ENCODE data around the gene EXPH5.

Gene EXPH5

DNA sequence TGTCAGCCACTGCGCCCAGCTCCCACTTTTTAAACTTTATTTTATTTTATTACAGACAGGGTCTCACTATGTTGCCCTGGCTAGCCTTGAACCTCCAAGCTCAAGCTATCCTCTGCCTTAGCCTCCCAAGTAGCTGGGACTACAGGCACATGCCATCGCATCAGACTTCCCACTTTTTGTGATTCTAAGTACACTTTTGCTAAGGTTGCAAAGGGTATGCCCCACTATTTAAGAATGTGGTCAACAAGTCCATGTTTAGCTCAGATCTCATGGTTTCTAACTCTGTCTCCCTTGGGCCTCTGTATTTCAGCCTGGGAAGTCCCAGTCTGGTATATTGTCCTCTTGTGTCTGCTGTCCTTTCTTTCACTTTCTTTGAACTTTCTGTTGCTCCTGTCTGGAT is 35.3 kb downstream of the EXPH5 start:
- no peak overlapping the region for H3K4me3 ChIP-seq (ENCODE audit: low read depth in 1 of 2, low read length in 2 of 2)
- H3K27ac ChIP-seq (ENCODE audit: low read depth, low read length), result no peak overlapping the region
- H3K9me3 ChIP-seq (ENCODE audit: low read length), result no peaks in the 10 kb centered on the region
- H3K36me3 ChIP-seq (ENCODE audit: insufficient read depth, low read length), result no peaks in the 10 kb centered on the region
- H3K27me3 ChIP-seq (ENCODE audit: control insufficient read depth in 1 of 2, insufficient read depth in 2 of 2, low read length in 2 of 2), result no peaks in the 10 kb centered on the region
- H3K4me1 ChIP-seq (ENCODE audit: insufficient read depth, low read length), result no peaks in the 10 kb centered on the region
- H3K9ac ChIP-seq (ENCODE audit: low read length), result no peak overlapping the region

DNA sequence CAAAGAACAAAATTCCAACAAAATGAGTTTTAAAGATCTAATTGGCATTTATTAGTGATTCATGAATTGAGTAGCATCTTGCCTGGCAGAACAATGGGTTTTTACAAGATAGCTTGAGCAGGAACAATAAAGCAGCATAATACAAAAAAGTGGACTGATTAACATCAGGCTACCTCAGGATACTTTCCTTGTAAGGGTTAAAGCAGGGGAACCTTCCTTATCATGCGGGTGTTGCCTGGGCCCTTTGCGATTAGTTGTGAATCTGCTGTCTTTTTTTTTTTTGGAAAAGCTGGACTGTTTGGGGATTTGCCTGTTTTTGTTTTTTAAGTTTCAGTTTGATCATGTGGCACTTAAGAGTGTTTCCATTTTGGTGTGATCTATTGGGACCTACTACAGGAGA is 37.5 kb downstream of the EXPH5 start:
- Histone ChIP-seq H3K27ac (ENCODE audit: low read depth, low read length) (no peak overlapping the region), H3K36me3 (ENCODE audit: insufficient read depth, low read length) (no peaks in the 10 kb centered on the region), H3K9me3 (ENCODE audit: low read length) (no peaks in the 10 kb centered on the region), H3K4me3 (ENCODE audit: low read depth in 1 of 2, low read length in 2 of 2) (no peak overlapping the region), H3K9ac (ENCODE audit: low read length) (no peak overlapping the region), H3K4me1 (ENCODE audit: insufficient read depth, low read length) (no peaks in the 10 kb centered on the region), H3K27me3 (ENCODE audit: control insufficient read depth in 1 of 2, insufficient read depth in 2 of 2, low read length in 2 of 2) (no peaks in the 10 kb centered on the region)

DNA sequence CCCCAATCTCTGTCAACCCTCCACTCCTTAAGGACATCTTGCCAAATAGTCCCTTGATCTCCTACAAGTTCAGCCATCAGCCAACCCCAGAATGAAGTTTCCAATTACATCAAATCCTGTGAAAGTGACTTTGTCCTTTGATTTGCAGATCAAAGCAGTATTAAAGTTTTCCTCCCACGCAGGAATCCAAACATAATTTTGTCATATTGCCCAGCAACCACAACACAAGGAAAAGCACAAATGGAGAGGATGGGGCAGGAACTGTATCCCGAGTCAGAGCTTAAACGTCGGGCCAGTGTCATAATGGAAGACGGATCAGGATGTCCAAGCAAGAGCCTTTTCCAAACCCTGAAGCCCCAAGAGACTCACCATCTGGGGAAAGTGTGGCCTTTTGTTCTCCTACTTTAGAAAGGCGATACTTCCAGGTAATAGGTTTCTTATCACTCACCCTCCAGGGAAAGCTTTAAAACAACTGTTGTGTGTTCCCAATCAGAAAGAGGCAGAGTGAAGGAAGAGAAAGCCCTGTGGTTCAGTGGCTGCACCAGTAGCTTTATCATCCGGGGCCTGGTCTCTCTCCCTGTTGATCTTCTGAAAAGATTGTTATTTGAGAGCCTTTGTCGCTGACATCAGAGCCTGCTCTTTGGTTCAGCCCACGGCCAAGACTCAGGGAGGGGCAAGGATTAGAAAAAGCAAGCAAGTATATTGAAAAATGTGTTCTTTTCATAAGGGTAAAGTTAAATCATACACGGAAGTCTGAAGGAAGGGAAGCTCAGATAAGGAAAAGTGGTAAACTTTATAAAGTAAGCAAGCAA is 41.7 kb downstream of the EXPH5 start:
- Histone ChIP-seq H3K4me1 (ENCODE audit: insufficient read depth, low read length) (no peaks in the 10 kb centered on the region), H3K4me3 (ENCODE audit: low read depth in 1 of 2, low read length in 2 of 2) (no peak overlapping the region), H3K36me3 (ENCODE audit: insufficient read depth, low read length) (no peaks in the 10 kb centered on the region), H3K27ac (ENCODE audit: low read depth, low read length) (no peak overlapping the region), H3K27me3 (ENCODE audit: control insufficient read depth in 1 of 2, insufficient read depth in 2 of 2, low read length in 2 of 2) (no peaks in the 10 kb centered on the region), H3K9me3 (ENCODE audit: low read length) (no peaks in the 10 kb centered on the region), H3K9ac (ENCODE audit: low read length) (no peak overlapping the region)

DNA sequence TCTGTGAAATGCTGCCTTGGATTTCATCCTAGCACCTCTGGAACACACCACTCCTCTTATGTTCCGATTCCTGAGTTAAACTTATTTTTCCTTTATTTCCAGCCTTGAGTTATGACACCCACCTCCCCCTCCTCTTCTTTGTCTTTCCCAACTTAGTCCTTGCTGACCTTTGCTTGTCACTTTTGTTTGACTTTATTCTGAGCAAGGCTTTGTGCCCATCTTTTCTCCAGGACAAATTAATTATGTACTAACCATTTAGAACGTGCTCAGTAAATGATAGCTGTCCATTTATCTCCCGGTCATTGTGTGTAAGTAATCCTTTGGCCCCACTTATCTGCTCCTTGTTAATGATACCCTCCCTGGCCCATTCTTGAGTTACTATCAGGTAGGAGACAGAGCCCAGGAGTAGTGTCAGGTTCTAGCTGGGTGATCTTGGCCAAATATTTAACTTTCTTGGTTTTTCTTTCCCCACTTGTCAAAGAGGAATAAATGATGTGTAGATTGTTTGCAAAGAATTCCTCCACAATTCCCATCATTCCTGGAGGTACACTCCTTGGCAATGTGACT is 44.2 kb downstream of the EXPH5 start:
- Histone ChIP-seq H3K4me1 (ENCODE audit: insufficient read depth, low read length) (no peaks in the 10 kb centered on the region), H3K9me3 (ENCODE audit: low read length) (no peaks in the 10 kb centered on the region), H3K27ac (ENCODE audit: low read depth, low read length) (no peak overlapping the region), H3K4me3 (ENCODE audit: low read depth in 1 of 2, low read length in 2 of 2) (no peak overlapping the region), H3K9ac (ENCODE audit: low read length) (no peak overlapping the region), H3K27me3 (ENCODE audit: control insufficient read depth in 1 of 2, insufficient read depth in 2 of 2, low read length in 2 of 2) (no peaks in the 10 kb centered on the region), H3K36me3 (ENCODE audit: insufficient read depth, low read length) (no peaks in the 10 kb centered on the region)

DNA sequence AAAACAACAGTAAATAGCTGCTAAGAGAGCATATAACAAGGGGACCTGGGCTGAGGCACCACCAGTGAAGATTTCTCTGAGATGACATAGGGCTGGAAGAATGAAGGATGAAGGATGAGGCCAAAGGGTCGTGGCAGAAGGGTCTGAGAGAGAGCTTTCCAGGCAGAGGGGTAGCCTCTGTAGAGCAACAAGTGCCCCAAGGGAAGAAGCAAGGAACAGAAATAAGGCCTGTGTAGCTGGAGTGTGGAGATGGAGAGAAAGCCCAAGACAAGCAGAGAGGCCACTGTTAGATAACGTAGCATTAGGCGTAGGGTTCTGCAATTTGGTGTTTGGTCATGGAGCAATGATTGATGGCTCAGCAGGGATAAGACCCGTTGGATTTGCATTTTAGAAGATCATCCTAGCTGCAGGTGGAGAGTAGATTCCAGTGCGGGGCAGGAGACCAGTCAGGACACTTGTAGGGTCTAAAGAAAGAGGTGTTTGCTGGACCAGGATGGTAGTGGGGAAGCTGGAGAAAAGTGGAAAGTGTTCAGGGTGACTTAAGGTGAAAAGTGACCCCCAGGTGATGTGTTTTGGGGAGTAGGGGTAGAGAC is 47.6 kb downstream of the EXPH5 start:
- Histone ChIP-seq H3K9me3 (ENCODE audit: low read length) (no peaks in the 10 kb centered on the region), H3K36me3 (ENCODE audit: insufficient read depth, low read length) (no peaks in the 10 kb centered on the region), H3K4me3 (ENCODE audit: low read depth in 1 of 2, low read length in 2 of 2) (no peak overlapping the region), H3K4me1 (ENCODE audit: insufficient read depth, low read length) (no peaks in the 10 kb centered on the region), H3K9ac (ENCODE audit: low read length) (no peak overlapping the region), H3K27me3 (ENCODE audit: control insufficient read depth in 1 of 2, insufficient read depth in 2 of 2, low read length in 2 of 2) (no peaks in the 10 kb centered on the region), H3K27ac (ENCODE audit: low read depth, low read length) (no peak overlapping the region)

DNA sequence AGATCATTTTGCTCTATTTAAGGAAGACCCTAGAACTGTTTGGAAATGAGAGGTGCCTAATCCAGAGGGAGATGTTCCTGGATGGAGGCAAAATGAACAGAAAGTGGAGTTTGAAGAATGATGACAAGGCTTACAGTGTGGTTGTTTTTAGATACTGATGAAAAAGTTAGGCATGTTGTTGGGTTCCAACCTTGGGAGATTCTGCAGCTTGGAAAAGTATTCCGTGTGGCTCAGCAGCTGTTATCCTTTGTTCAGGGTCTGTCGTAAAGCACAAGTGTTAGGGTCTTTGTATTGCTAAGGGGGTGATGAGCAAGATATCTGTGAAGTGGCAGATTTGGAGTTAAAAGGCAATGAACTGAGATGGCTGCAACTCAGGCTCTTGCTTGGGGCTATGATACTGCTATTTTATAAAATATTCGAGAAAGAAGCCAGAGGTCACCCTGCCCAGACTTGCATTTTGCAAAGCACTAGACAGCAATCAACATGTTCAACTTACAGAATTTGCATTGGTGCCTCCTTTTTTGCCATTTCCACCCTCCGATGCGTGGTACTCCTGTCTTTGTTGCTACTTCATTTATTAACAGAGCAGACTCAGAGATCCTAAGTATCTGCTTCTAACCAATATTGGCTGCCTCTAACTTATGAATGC is 50.1 kb downstream of the EXPH5 start:
- Histone ChIP-seq H3K9me3 (ENCODE audit: low read length) (no peaks in the 10 kb centered on the region), H3K36me3 (ENCODE audit: insufficient read depth, low read length) (no peaks in the 10 kb centered on the region), H3K9ac (ENCODE audit: low read length) (no peak overlapping the region), H3K4me3 (ENCODE audit: low read depth in 1 of 2, low read length in 2 of 2) (no peak overlapping the region), H3K27ac (ENCODE audit: low read depth, low read length) (no peak overlapping the region), H3K4me1 (ENCODE audit: insufficient read depth, low read length) (no peaks in the 10 kb centered on the region), H3K27me3 (ENCODE audit: control insufficient read depth in 1 of 2, insufficient read depth in 2 of 2, low read length in 2 of 2) (no peaks in the 10 kb centered on the region)

DNA sequence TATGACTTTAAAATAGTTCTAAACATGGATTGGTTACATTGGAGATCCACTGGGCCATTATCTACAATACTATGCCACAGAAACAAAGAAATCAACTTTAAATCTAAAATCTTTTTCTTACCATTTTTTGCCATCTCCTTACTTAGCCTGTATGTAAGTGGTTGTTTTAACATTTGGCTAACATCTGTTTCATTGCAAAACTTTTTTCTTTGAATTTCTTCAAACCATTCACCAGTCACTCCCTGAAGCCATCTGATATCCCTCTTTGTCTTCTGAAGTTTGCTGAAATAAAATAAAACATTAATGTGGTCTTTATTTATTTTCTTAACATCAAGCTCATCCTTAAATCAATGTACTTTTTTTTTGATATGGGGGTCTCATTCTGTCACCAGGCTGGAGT is 52.0 kb downstream of the EXPH5 start:
- Histone ChIP-seq H3K9me3 (ENCODE audit: low read length) (no peaks in the 10 kb centered on the region), H3K9ac (ENCODE audit: low read length) (no peak overlapping the region), H3K27me3 (ENCODE audit: control insufficient read depth in 1 of 2, insufficient read depth in 2 of 2, low read length in 2 of 2) (no peaks in the 10 kb centered on the region), H3K4me3 (ENCODE audit: low read depth in 1 of 2, low read length in 2 of 2) (no peak overlapping the region), H3K36me3 (ENCODE audit: insufficient read depth, low read length) (no peaks in the 10 kb centered on the region), H3K27ac (ENCODE audit: low read depth, low read length) (no peak overlapping the region), H3K4me1 (ENCODE audit: insufficient read depth, low read length) (no peaks in the 10 kb centered on the region)

DNA sequence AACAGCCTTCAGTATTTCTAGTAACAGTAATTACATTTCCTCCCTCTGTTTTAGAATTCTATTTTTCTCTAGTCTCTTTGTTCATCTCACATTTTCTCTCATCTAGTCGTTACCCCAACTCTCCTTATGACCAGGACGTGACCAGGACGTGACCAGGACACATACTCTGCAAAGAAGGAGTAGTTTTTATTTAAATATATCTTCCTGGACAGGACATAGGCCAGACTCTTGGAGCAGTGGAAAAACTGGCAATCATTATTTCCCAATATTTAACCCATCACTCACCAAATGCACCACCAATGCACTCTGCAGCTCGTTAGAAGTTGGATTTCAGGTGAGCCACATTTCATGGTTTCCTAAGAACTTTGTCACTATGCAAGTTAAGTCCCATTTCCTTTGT is 55.1 kb downstream of the EXPH5 start:
- Histone ChIP-seq H3K9ac (ENCODE audit: low read length) (no peak overlapping the region), H3K4me3 (ENCODE audit: low read depth in 1 of 2, low read length in 2 of 2) (no peak overlapping the region), H3K27me3 (ENCODE audit: control insufficient read depth in 1 of 2, insufficient read depth in 2 of 2, low read length in 2 of 2) (no peaks in the 10 kb centered on the region), H3K36me3 (ENCODE audit: insufficient read depth, low read length) (no peaks in the 10 kb centered on the region), H3K4me1 (ENCODE audit: insufficient read depth, low read length) (no peaks in the 10 kb centered on the region), H3K9me3 (ENCODE audit: low read length) (no peaks in the 10 kb centered on the region), H3K27ac (ENCODE audit: low read depth, low read length) (no peak overlapping the region)

DNA sequence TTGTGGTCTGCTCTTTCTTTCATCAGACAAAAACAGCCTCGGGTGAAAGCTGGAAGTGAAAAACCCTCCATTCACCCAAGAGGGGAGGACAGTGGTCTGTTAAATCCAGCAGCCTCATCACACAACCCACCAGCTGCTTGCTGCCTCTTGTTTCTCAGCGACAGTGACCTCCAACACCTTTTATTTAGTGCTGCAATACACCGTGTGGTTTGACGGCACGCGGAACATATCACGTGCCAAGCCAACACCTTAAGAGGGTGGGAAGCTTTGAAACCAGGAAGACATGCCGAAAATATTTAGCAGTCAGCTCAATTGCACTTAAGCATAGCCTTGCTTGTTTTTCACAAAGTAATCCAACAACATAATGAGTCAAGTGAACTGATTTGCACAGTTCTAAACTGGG is 55.5 kb downstream of the EXPH5 start:
- H3K36me3 ChIP-seq (ENCODE audit: insufficient read depth, low read length), result no peaks in the 10 kb centered on the region
- H3K4me1 ChIP-seq (ENCODE audit: insufficient read depth, low read length), result no peaks in the 10 kb centered on the region
- H3K4me3 ChIP-seq (ENCODE audit: low read depth in 1 of 2, low read length in 2 of 2), result no peak overlapping the region
- no peak overlapping the region for H3K9ac ChIP-seq (ENCODE audit: low read length)
- no peaks in the 10 kb centered on the region for H3K27me3 ChIP-seq (ENCODE audit: control insufficient read depth in 1 of 2, insufficient read depth in 2 of 2, low read length in 2 of 2)
- no peak overlapping the region for H3K27ac ChIP-seq (ENCODE audit: low read depth, low read length)
- H3K9me3 ChIP-seq (ENCODE audit: low read length), result no peaks in the 10 kb centered on the region

DNA sequence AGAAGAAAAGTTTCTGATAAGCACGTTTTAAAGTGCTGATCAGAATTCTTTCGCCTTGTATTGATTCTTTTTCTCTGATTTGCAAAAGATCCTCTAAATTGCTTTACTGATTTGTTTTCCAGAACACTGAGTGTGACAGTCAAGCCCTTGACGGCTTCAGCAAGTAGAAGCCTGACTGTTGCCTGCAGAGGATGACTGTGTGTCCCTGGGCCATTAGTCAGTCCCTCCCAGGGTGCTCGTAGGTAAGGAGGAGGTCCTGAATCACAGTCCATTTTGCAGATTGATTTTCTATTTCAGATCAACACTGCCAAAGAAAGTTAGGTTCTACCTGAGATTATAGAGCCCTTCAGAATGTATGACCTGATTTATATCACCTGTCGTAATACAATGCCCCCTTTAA is 56.8 kb downstream of the EXPH5 start:
- no peak overlapping the region for H3K4me3 ChIP-seq (ENCODE audit: low read depth in 1 of 2, low read length in 2 of 2)
- H3K9me3 ChIP-seq (ENCODE audit: low read length), result no peaks in the 10 kb centered on the region
- no peaks in the 10 kb centered on the region for H3K36me3 ChIP-seq (ENCODE audit: insufficient read depth, low read length)
- no peak overlapping the region for H3K9ac ChIP-seq (ENCODE audit: low read length)
- no peaks in the 10 kb centered on the region for H3K27me3 ChIP-seq (ENCODE audit: control insufficient read depth in 1 of 2, insufficient read depth in 2 of 2, low read length in 2 of 2)
- H3K27ac ChIP-seq (ENCODE audit: low read depth, low read length), result no peak overlapping the region
- no peaks in the 10 kb centered on the region for H3K4me1 ChIP-seq (ENCODE audit: insufficient read depth, low read length)

DNA sequence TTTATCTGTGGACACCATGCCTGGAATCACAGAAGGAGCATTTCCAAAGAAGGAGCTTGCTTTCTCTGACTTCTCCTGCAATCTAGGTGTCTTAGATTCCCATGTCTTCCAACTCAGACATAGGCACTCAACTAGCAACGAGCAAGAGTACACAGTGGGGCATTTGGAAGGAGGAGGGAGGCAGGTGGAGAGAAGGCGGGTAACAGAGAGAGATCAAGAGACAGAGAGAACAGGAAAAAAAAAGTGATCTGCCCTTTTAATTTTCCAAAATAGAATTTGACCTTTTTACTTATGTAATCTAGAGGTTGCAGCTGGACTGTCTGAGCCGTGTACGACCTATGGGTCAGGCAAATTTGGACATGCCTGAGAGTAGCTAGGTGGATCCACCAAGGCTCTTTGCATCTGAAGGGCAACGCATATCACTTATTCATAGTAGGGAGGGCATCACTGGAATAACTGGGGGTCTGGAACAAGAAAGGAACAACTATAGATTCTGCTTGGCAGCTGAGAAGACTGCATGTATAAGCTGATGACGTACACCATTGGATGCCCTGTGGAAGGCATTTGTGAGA is 58.1 kb downstream of the EXPH5 start:
- no peaks in the 10 kb centered on the region for H3K27me3 ChIP-seq (ENCODE audit: control insufficient read depth in 1 of 2, insufficient read depth in 2 of 2, low read length in 2 of 2)
- no peak overlapping the region for H3K9ac ChIP-seq (ENCODE audit: low read length)
- no peak overlapping the region for H3K27ac ChIP-seq (ENCODE audit: low read depth, low read length)
- H3K4me3 ChIP-seq (ENCODE audit: low read depth in 1 of 2, low read length in 2 of 2), result no peak overlapping the region
- no peaks in the 10 kb centered on the region for H3K4me1 ChIP-seq (ENCODE audit: insufficient read depth, low read length)
- H3K9me3 ChIP-seq (ENCODE audit: low read length), result no peaks in the 10 kb centered on the region
- H3K36me3 ChIP-seq (ENCODE audit: insufficient read depth, low read length), result no peaks in the 10 kb centered on the region

Measured in muscle layer of colon (tissue), 2 donors.